HG03066 (cell line): ENCODE measurements around the gene HBA2.
"Not testable (repeated sequence)": the region's sequence is repeated elsewhere in the genome, so short reads cannot be mapped to it uniquely, and the experiment has no call there.

Experiments used
- ATAC-seq: cut with Tn5 transposase; IDR thresholded peaks from one replicate; pipeline ENCODE4 v1.9.1; 2021; ENCODE audit warnings: low read depth; ENCODE audit not compliant: unreplicated experiment

Gene HBA2

GRCh38 chr16:154217-155030 lies 18.3 kb upstream of the HBA2 start:
- ATAC-seq = no peak

GRCh38 chr16:155031-155398 lies 17.7 kb upstream of the HBA2 start:
- ATAC-seq = no peak

GRCh38 chr16:159136-159849 lies 13.4 kb upstream of the HBA2 start:
- no peak for ATAC-seq

GRCh38 chr16:160242-160641 lies 12.4 kb upstream of the HBA2 start:
- not testable (repeated sequence) for ATAC-seq

GRCh38 chr16:160691-161190 lies 11.9 kb upstream of the HBA2 start:
- ATAC-seq = no peak

GRCh38 chr16:162271-162991 lies 10.2 kb upstream of the HBA2 start:
- ATAC-seq = no peak

GRCh38 chr16:163139-163538 lies 9.5 kb upstream of the HBA2 start:
- ATAC-seq = not testable (repeated sequence)

GRCh38 chr16:163696-164095 lies 9.0 kb upstream of the HBA2 start:
- ATAC-seq = not testable (repeated sequence)

GRCh38 chr16:164134-164823 lies 8.4 kb upstream of the HBA2 start:
- ATAC-seq = not testable (repeated sequence)

- no peak for ATAC-seq
Observed at GRCh38 chr16:164827-165538, 7.7 kb upstream of the HBA2 start.

- no peak for ATAC-seq
Observed at GRCh38 chr16:165539-166374, 6.9 kb upstream of the HBA2 start, which contains the start of gene HBM. Gene HBM (plus strand): TSS chr16:165978. CDS start chr16:165998, 20 bp downstream.

GRCh38 chr16:166375-167121 lies 6.1 kb upstream of the HBA2 start:
- ATAC-seq = no peak

- no peak for ATAC-seq
Observed at GRCh38 chr16:167122-167690, 5.5 kb upstream of the HBA2 start.

GRCh38 chr16:168424-168823 lies 4.3 kb upstream of the HBA2 start:
- ATAC-seq = no peak

GRCh38 chr16:169014-169413 lies 3.7 kb upstream of the HBA2 start:
- no peak for ATAC-seq

GRCh38 chr16:170088-170507 lies 2.6 kb upstream of the HBA2 start:
- not testable (repeated sequence) for ATAC-seq

- ATAC-seq = no peak
Observed at GRCh38 chr16:170788-171187, 1.9 kb upstream of the HBA2 start.
